Measurements from ENCODE around the gene LRWD1.
A peak's percentile ranks its signal among the peaks of the same experiment; 100 is the strongest.

Gene LRWD1

GRCh38 chr7:102464577-102465280 is at the start of gene LRWD1, which contains the start of gene ALKBH4:
TSS of gene LRWD1 (plus strand) at chr7:102464984. CDS start at chr7:102465081, 97 bp downstream.
TSS of gene ALKBH4 (minus strand) at chr7:102464863. CDS start at chr7:102464836, 27 bp downstream.
- DNase-seq = peak; percentile 84

GRCh38 chr7:102415685-102416225 is 49.0 kb upstream of the LRWD1 start:
- no peak for DNase-seq

- no peak for DNase-seq
Measured at GRCh38 chr7:102416406-102416805, 48.4 kb upstream of the LRWD1 start.

GRCh38 chr7:102417105-102417504 is 47.7 kb upstream of the LRWD1 start:
- DNase-seq = no peak

GRCh38 chr7:102418592-102418991 is 46.2 kb upstream of the LRWD1 start:
- no peak for DNase-seq

GRCh38 chr7:102421706-102422240 is 43.0 kb upstream of the LRWD1 start:
- no peak for DNase-seq

- no peak for DNase-seq
Measured at GRCh38 chr7:102424129-102424551, 40.6 kb upstream of the LRWD1 start.

- no peak for DNase-seq
Measured at GRCh38 chr7:102424787-102425218, 40.0 kb upstream of the LRWD1 start.

- no peak for DNase-seq
Measured at GRCh38 chr7:102425639-102426267, 39.0 kb upstream of the LRWD1 start.

- no peak for DNase-seq
Measured at GRCh38 chr7:102426268-102427018, 38.3 kb upstream of the LRWD1 start.

- DNase-seq = no peak
Measured at GRCh38 chr7:102427019-102427405, 37.8 kb upstream of the LRWD1 start.

- no peak for DNase-seq
Measured at GRCh38 chr7:102429141-102429899, 35.5 kb upstream of the LRWD1 start.

GRCh38 chr7:102431617-102432298 is 33.0 kb upstream of the LRWD1 start:
- DNase-seq = peak; percentile 94

GRCh38 chr7:102432442-102433218 is 32.2 kb upstream of the LRWD1 start:
- DNase-seq = peak; percentile 29

GRCh38 chr7:102433219-102434038 is 31.4 kb upstream of the LRWD1 start, which contains the start of gene ORAI2:
TSS of gene ORAI2 (plus strand) at chr7:102433575. CDS start at chr7:102438957, 5,382 bp downstream.
- peak; percentile 33 for DNase-seq

GRCh38 chr7:102434039-102434486 is 30.7 kb upstream of the LRWD1 start:
- DNase-seq = peak; percentile 6

- DNase-seq = no peak
Measured at GRCh38 chr7:102436118-102436517, 28.7 kb upstream of the LRWD1 start.

- DNase-seq = no peak
Measured at GRCh38 chr7:102439963-102440795, 24.6 kb upstream of the LRWD1 start.

All from NCI-H526 treated with DMSO at 0.1 percent for 48 hours (cell line).